Nephron progenitor cell (in vitro differentiated cells): ENCODE data around the gene CCL20.

Experiments used
- DNase-seq: peaks from one replicate; pipeline ENCODE4 v3.0.0; 2021
- H3K27ac Mint-ChIP-seq: 2 replicates; pipeline ENCODE4 v1.8.0; 2021; ENCODE audit warnings: mild to moderate bottlenecking, moderate library complexity, mixed read lengths
- H3K27me3 Mint-ChIP-seq: 2 replicates; pipeline ENCODE4 v1.8.0; 2021; ENCODE audit warnings: mild to moderate bottlenecking, low read depth, mixed read lengths; ENCODE audit not compliant: poor library complexity
- H3K36me3 Mint-ChIP-seq: 2 replicates; pipeline ENCODE4 v1.8.0; 2021; ENCODE audit warnings: low read depth, mixed read lengths
- H3K4me1 Mint-ChIP-seq: 2 replicates; pipeline ENCODE4 v1.8.0; 2021; ENCODE audit warnings: mixed read lengths
- H3K4me3 Mint-ChIP-seq: 2 replicates; pipeline ENCODE4 v1.8.0; 2021; ENCODE audit warnings: mild to moderate bottlenecking, moderate library complexity, mixed read lengths
- H3K9me3 Mint-ChIP-seq: 2 replicates; pipeline ENCODE4 v1.8.0; 2021; ENCODE audit warnings: mild to moderate bottlenecking, moderate library complexity, mixed read lengths
- CTCF ChIP-seq: fragments of 200-600 bp; sonication (generic); IDR thresholded peaks from 2 replicates; pipeline ENCODE4 v1.5.0; 2021; ENCODE audit warnings: antibody characterized with exemption

CCL20 gene

GRCh38 chr2:227808936-227809335 is 4.7 kb upstream of the CCL20 start:
- peaks cover 4% of the 10 kb centered on the region for H3K9me3 Mint-ChIP-seq
- no peak overlapping the region for H3K4me3 Mint-ChIP-seq
- no peaks in the 10 kb centered on the region for H3K4me1 Mint-ChIP-seq
- peaks cover 11% of the 10 kb centered on the region for H3K27me3 Mint-ChIP-seq
- no peak for TF ChIP-seq CTCF
- DNase-seq = no peak
- no peaks in the 10 kb centered on the region for H3K36me3 Mint-ChIP-seq
- H3K27ac Mint-ChIP-seq = no peak overlapping the region

- Mint-ChIP-seq H3K36me3 (no peaks in the 10 kb centered on the region), H3K4me3 (no peak overlapping the region), H3K4me1 (no peaks in the 10 kb centered on the region), H3K27ac (no peak overlapping the region), H3K27me3 (peaks cover 5% of the 10 kb centered on the region), H3K9me3 (no peaks in the 10 kb centered on the region)
- DNase-seq = no peak
- no peak for TF ChIP-seq CTCF
Measured at GRCh38 chr2:227812001-227812400, 1.6 kb upstream of the CCL20 start.

- H3K4me3 Mint-ChIP-seq = no peak overlapping the region
- H3K27me3 Mint-ChIP-seq = peaks cover 5% of the 10 kb centered on the region
- no peaks in the 10 kb centered on the region for H3K36me3 Mint-ChIP-seq
- no peak for DNase-seq
- H3K4me1 Mint-ChIP-seq = no peaks in the 10 kb centered on the region
- H3K9me3 Mint-ChIP-seq = no peaks in the 10 kb centered on the region
- H3K27ac Mint-ChIP-seq = no peak overlapping the region
- no peak for TF ChIP-seq CTCF
Measured at GRCh38 chr2:227813229-227813561, 447 bp upstream of the CCL20 start.

- no peak for DNase-seq
- Mint-ChIP-seq H3K27ac (no peak overlapping the region), H3K9me3 (no peaks in the 10 kb centered on the region), H3K4me3 (no peak overlapping the region), H3K27me3 (peaks cover 5% of the 10 kb centered on the region), H3K36me3 (no peaks in the 10 kb centered on the region), H3K4me1 (no peaks in the 10 kb centered on the region)
- no peak for TF ChIP-seq CTCF
Measured at GRCh38 chr2:227815066-227815465, 1.4 kb downstream of the CCL20 start.

- no peaks in the 10 kb centered on the region for H3K9me3 Mint-ChIP-seq
- peaks cover 5% of the 10 kb centered on the region for H3K27me3 Mint-ChIP-seq
- no peaks in the 10 kb centered on the region for H3K4me1 Mint-ChIP-seq
- no peak overlapping the region for H3K27ac Mint-ChIP-seq
- no peak for TF ChIP-seq CTCF
- no peak overlapping the region for H3K4me3 Mint-ChIP-seq
- H3K36me3 Mint-ChIP-seq = no peaks in the 10 kb centered on the region
- DNase-seq = no peak
Measured at GRCh38 chr2:227816507-227817294, 3.1 kb downstream of the CCL20 start.

GRCh38 chr2:227817336-227817735 is 3.7 kb downstream of the CCL20 start:
- TF ChIP-seq CTCF = no peak
- Mint-ChIP-seq H3K4me3 (no peak overlapping the region), H3K36me3 (no peaks in the 10 kb centered on the region), H3K4me1 (no peaks in the 10 kb centered on the region), H3K27me3 (peaks cover 5% of the 10 kb centered on the region), H3K27ac (no peak overlapping the region), H3K9me3 (no peaks in the 10 kb centered on the region)
- DNase-seq = no peak
